Neural progenitor cell (in vitro differentiated cells): ENCODE measurements around the gene INVS.
"Not testable (repeated sequence)": the region's sequence is repeated elsewhere in the genome, so short reads cannot be mapped to it uniquely, and the experiment has no call there.

Experiments used
- EZH2phosphoT487 ChIP-seq: fragments of 200-600 bp; sonication (generic); IDR thresholded peaks from 2 replicates; pipeline ENCODE4 v1.6.1; 2017; ENCODE audit warnings: antibody characterized with exemption
- TF ChIP-seq, protein P1 (sequence below): fragments of 200-600 bp; sonication (generic); IDR thresholded peaks from 2 replicates; pipeline ENCODE4 v1.5.1; 2017; ENCODE audit warnings: antibody characterized with exemption, mild to moderate bottlenecking

DNA sequence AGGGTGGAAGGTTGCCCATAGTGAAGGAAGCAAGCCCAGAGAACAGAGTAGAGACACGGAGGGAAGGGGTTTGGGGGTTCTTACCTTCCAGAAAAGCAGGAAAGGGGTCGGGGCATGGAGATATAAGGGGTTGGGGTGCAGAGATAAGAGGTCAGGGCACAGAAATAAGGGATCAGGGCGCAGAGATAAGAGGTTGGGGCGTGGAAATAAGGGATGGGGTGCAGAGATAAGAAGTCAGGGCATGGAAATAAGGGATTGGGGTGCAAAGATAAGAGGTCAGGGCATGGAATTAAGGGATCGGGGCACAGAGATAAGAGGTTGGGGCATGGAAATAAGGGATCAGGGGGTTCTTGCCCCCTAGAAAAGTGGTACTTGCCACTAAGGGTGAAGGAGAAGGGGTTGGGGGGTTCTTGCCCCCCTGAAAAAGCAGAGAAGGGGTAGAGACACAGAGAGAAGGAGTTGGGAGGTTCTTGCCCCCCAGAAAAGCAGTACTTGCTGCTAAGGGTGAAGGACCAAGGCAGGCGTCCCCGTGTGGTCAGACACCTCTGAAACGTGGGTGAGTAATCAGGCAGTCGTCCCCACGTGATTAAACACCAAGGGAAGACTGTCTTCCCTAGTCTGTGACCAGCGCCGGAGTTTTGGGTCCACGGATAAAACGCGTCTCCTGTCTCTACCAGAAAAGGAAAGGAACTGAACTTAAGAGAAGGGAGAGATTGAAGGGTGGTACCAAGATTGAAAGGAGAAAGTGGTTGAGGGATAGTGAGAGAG, 46.3 kb downstream of the INVS start:
- TF ChIP-seq, protein P1, sequence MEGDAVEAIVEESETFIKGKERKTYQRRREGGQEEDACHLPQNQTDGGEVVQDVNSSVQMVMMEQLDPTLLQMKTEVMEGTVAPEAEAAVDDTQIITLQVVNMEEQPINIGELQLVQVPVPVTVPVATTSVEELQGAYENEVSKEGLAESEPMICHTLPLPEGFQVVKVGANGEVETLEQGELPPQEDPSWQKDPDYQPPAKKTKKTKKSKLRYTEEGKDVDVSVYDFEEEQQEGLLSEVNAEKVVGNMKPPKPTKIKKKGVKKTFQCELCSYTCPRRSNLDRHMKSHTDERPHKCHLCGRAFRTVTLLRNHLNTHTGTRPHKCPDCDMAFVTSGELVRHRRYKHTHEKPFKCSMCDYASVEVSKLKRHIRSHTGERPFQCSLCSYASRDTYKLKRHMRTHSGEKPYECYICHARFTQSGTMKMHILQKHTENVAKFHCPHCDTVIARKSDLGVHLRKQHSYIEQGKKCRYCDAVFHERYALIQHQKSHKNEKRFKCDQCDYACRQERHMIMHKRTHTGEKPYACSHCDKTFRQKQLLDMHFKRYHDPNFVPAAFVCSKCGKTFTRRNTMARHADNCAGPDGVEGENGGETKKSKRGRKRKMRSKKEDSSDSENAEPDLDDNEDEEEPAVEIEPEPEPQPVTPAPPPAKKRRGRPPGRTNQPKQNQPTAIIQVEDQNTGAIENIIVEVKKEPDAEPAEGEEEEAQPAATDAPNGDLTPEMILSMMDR = not testable (repeated sequence)
- not testable (repeated sequence) for TF ChIP-seq EZH2phosphoT487
